Stimulated activated CD4-positive, alpha-beta T cell treated with anti-CD3 and anti-CD28 coated beads, Interleukin-1b, Interleukin-23, amount 100 ng/mL, for 24 hours (primary cell): ENCODE results near the gene NAAA.
"Not testable (repeated sequence)": the region's sequence is repeated elsewhere in the genome, so short reads cannot be mapped to it uniquely, and the experiment has no call there.

ENCODE experiments used
- DNase-seq, 4 experiments: peaks; one replicate each; pipeline ENCODE4 v3.0.0-alpha.2; 2020; ENCODE audit warnings: low read depth in 4 of 4, low spot score in 1 of 4

Gene NAAA

GRCh38 chr4:75940692-75941253, at the start of gene NAAA:
Gene NAAA (minus strand): TSS chr4:75941013. CDS start chr4:75940949, 64 bp downstream.
- DNase-seq = peak; percentile 41 to 79 (median 60)

- no peak for DNase-seq
Measured at GRCh38 chr4:75989846-75990528, 49.2 kb upstream of the NAAA start.

- DNase-seq = no peak
Measured at GRCh38 chr4:75985116-75985515, 44.3 kb upstream of the NAAA start.

- no peak for DNase-seq
Measured at GRCh38 chr4:75980576-75980975, 39.8 kb upstream of the NAAA start.

- no peak for DNase-seq
Measured at GRCh38 chr4:75976177-75976576, 35.4 kb upstream of the NAAA start.

- DNase-seq = no peak
Measured at GRCh38 chr4:75973766-75974165, 33.0 kb upstream of the NAAA start.

GRCh38 chr4:75968084-75968483, 27.3 kb upstream of the NAAA start:
- no peak for DNase-seq

- DNase-seq = no peak
Measured at GRCh38 chr4:75963558-75963957, 22.7 kb upstream of the NAAA start.

GRCh38 chr4:75962072-75962471, 21.3 kb upstream of the NAAA start:
- DNase-seq = not testable (repeated sequence)

- not testable (repeated sequence) for DNase-seq
Measured at GRCh38 chr4:75958546-75958945, 17.7 kb upstream of the NAAA start.

- DNase-seq = not testable (repeated sequence)
Measured at GRCh38 chr4:75954811-75955210, 14.0 kb upstream of the NAAA start.

- no peak for DNase-seq
Measured at GRCh38 chr4:75953509-75953908, 12.7 kb upstream of the NAAA start.

GRCh38 chr4:75950213-75950815, 9.5 kb upstream of the NAAA start:
- no peak for DNase-seq

GRCh38 chr4:75948822-75949444, 8.1 kb upstream of the NAAA start:
- no peak for DNase-seq

- DNase-seq = peak; percentile 42 to 71 (median 58)
Measured at GRCh38 chr4:75939890-75940691, 722 bp downstream of the NAAA start.

GRCh38 chr4:75935628-75936027, 5.2 kb downstream of the NAAA start:
- DNase-seq = no peak

GRCh38 chr4:75930152-75930551, 10.7 kb downstream of the NAAA start:
- no peak for DNase-seq

- DNase-seq = not testable (repeated sequence)
Measured at GRCh38 chr4:75924916-75925315, 15.9 kb downstream of the NAAA start.

- DNase-seq = no peak
Measured at GRCh38 chr4:75924309-75924827, 16.4 kb downstream of the NAAA start.

- DNase-seq = no peak
Measured at GRCh38 chr4:75922588-75922987, 18.2 kb downstream of the NAAA start.

- no peak for DNase-seq
Measured at GRCh38 chr4:75921910-75922309, 18.9 kb downstream of the NAAA start.
